Measurements from ENCODE around the gene NSRP1. TPM values are rescaled to one million over a fixed set of nuclear protein-coding genes. Genes with fewer than 3 reads are reported as not detected.
"Not testable (repeated sequence)": the region's sequence is repeated elsewhere in the genome, so short reads cannot be mapped to it uniquely, and the experiment has no call there.

NSRP1 gene
- total RNA-seq, 2 donors from 2014 or later, result 22.1 to 33.8 TPM

- DNase-seq, result no peak
- no peak for ATAC-seq
- intact Hi-C loops (cut with DNase I), result no loop called here
Measured at GRCh38 chr17:30165960-30166359, 49.3 kb downstream of the NSRP1 start.

GRCh38 chr17:30170415-30170987 lies 53.9 kb downstream of the NSRP1 start:
- DNase-seq (no peak), ATAC-seq (no peak)
- intact Hi-C loops (cut with DNase I), result no loop called here

DNA sequence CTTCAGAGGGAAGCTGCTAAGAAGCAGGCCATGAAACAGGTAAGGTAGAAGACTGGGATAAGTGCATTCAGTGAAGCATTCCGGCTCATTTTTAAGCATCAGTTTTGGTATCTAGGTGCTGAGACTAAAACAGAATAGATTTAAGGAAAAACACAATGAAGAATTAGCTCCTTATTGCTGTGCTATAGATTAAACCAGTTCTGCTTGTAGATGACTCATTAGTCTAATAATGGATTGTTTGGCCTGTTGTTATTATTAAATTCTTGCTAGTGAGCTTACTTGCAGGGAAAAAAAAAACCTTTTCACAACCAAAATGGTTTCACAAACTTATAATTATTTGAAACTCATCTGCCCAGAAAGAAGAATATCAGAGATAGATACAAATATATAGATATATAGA lies 55.9 kb downstream of the NSRP1 start:
- intact Hi-C loops (cut with DNase I), result no loop called here
- ATAC-seq, result no peak
- no peak for DNase-seq

GRCh38 chr17:30173649-30174048 lies 57.0 kb downstream of the NSRP1 start:
- DNase-seq (no peak), ATAC-seq (no peak)
- intact Hi-C loops (cut with DNase I), result no loop called here

DNA sequence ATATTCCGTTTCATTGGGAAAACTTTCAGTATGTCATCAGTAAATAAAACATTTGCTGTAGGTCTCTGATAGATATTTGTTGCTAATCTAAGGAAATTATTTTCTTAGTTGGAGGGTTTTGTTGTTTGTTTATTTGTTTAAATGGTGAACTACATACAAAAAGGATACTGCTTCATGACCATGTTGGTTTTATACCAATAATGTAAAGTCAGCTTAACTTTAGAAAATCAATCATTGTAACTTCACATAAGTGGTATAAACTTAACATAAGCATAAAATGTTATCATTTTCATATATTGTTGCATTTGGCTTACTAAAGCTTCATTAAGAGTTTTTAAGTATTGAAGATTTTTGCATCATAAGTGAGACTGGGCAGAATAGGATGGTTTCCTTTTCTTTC lies 57.9 kb downstream of the NSRP1 start:
- intact Hi-C loops (cut with DNase I), result no loop called here
- DNase-seq, result no peak

DNA sequence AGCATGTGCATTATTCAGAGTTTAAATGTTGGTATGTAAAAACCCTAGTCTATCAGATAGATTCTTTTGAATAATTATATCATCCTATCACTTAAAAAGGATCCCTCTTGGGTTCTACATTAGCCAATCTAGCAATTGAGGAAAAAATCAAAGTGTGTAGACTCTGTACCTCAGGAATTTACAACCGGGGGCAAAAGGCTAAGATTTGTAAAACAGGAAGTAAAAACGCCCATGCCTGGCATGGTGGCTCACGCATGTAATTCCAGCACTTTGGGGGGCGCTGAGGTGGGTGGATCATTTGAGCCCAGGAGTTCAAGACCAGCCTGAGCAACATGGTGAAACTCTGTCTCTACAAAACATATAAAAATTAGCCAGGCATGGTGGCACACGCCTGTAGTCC lies 60.2 kb downstream of the NSRP1 start:
- no peak for ATAC-seq
- intact Hi-C loops (cut with DNase I), result no loop called here
- no peak for DNase-seq

More for the DNA sequence above, 57.9 kb downstream of the NSRP1 start:
- no peak for ATAC-seq

DNA sequence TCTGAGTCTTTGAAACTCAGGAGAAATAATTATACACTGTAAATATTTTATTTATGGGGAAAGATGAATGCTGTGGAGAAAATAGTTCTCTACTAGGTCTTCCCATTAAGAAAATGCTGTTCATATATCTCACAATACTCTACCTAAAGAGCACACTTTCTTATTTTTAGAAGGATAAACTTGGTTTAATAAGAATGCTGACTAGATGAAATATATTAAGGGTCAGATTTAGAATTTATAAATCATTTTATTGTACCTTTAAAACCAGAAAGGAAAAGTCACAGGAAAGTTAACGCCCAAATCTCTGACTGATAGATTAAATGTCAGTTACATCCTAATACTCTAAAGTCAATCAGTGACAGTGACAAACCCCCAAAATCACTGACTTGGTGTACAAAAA lies 70.1 kb downstream of the NSRP1 start:
- ATAC-seq (no peak), DNase-seq (no peak)
- intact Hi-C loops (cut with DNase I), result no loop called here

- intact Hi-C loops (cut with DNase I), result no loop called here
- DNase-seq (no peak), ATAC-seq (no peak)
Measured at GRCh38 chr17:30187573-30187972, 71.0 kb downstream of the NSRP1 start.

DNA sequence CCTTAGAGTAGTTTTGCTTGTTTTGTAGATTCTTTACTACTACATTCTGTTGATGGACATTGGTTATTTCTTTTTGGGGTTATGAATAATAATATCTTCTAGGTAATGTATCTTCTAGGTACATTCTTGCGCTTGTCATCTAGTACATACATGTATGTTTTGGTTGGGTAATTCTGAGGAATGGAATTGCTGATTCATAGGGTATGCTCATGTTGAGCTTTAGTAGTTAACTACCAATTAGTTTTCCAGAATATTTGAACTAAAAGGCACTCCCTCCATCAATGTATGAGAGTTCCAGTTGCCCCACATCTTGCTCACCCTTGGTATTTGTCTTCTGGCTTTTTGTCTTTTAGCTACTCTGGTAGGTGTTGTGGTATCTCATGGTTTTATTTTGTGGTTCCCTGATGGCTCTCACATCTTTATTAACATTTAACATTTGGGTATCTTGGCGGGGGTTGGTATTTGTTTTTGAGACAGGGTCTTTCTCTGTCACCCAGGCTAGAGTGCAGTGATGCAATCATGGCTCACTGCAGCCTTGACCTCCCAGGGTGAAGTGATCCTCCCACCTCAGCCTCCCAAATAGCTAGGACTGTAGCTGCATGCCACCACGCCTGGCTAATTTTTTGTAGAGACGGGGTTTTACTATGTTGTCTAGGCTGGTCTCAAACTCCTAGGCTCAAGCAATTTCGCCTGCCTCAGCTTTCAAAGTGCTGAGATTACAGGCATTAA lies 71.8 kb downstream of the NSRP1 start:
- intact Hi-C loops (cut with DNase I), result no loop called here

GRCh38 chr17:30191072-30191471 lies 74.5 kb downstream of the NSRP1 start:
- DNase-seq, result no peak
- ATAC-seq, result no peak
- intact Hi-C loops (cut with DNase I), result no loop called here

More for the DNA sequence above, 71.8 kb downstream of the NSRP1 start:
- ATAC-seq (no peak), DNase-seq (no peak)

DNA sequence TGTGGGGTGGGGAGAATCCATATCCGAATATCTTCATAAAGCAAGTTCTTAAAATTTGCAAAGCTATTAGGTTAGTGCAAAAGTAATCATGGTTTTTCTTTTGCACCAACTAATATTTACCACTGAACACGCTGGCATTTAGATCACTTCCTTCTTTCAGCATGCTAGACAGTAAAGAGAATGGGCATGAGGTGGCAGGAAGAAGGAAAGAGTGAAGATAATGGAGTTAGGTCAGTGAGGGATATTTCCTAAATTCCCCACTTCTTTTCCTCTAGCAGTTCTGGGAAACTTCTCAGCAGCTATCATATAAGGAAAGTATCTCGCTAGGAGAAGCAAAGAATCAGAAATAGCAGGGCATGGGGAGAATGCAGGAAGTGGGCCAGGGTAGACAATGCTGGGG lies 79.9 kb downstream of the NSRP1 start:
- ATAC-seq (no peak), DNase-seq (no peak)
- intact Hi-C loops (cut with DNase I), result no loop called here

- intact Hi-C loops (cut with DNase I), result no loop called here
- ATAC-seq, result no peak
Measured at GRCh38 chr17:30197416-30197815, 80.8 kb downstream of the NSRP1 start.

DNA sequence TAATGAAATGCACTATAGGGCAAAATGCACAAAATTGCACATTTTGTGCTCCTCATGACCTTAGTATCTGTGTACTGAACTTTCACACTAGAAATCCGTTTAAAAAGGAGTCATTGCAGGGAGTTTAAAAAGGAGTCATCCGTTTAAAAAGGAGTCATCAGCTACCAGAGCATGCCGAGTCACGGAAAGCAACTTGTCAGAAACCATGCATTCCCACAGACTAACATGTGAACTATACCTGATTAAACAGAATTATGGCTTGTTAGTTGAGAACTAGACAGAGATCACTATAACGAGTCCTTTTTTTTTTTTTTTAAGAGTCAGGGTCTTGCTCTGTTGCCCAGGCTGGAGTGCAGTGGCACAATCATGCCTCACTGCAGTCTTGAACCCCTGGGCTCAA lies 83.0 kb downstream of the NSRP1 start:
- intact Hi-C loops (cut with DNase I), result no loop called here
- ATAC-seq (no peak), DNase-seq (no peak)

More at GRCh38 chr17:30197416-30197815, 80.8 kb downstream of the NSRP1 start:
- DNase-seq, result no peak

DNA sequence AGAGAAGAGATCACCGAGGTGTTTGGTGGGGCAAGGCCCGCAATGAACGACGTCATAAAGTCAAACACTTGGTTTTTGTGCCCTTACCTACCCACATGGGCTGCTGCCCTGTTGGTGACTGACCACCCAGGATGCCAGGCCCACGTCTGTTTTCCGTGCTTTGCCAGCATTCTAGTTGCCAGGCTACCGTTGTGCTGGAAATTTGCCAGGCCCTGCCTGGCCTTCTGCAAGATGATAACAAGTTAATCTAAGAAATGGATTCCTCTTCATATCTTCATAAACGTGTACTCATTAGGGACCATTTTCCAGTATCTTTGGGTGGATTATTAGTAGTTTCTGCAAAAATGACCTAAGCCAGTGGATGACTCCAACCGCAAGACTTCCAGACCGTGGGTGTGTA lies 83.5 kb downstream of the NSRP1 start:
- no peak for DNase-seq
- intact Hi-C loops (cut with DNase I), result no loop called here
- no peak for ATAC-seq

DNA sequence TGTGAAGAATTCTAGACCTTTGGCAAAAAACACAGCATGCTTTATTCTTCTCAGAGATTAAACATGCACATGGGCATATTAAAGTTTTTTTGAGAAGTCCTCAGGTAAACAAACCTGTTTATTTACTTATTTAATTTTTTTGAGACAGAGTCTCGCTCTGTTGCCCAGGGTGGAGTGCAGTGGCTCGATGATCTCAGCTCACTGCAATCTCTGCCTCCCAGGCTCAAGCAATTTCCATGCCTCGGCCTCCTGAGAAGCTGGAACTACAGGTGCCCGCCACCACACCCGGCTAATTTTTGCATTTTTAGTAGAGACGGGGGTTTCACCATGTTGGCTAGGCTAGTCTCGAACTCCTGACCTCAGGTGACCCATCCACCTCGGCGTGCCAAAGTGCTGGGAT lies 84.0 kb downstream of the NSRP1 start:
- ATAC-seq; intact Hi-C loops (cut with DNase I): not testable (repeated sequence)

GRCh38 chr17:30203471-30203981 lies 86.9 kb downstream of the NSRP1 start:
- no peak for DNase-seq
- no peak for ATAC-seq
- intact Hi-C loops (cut with DNase I), result no loop called here

More for the DNA sequence above, 84.0 kb downstream of the NSRP1 start:
- not testable (repeated sequence) for DNase-seq

DNA sequence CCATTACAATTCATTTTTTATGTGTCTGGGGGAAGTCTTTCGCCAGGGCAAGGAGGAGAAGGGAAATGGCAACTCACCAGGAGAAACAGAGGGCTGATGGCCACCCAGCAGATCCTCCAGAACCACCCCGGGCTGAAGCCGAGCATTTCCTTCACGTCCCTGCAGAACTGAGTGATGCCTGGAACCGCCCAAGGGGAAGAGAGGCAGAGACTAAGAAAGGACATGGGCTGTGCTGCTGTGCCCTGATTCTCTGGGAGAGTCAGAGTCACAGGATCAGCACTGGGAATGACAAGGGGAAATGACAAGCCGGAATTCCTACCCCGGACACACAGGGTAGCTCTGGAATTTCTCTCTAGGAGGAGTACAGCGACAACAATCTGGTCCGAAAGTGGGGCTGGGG lies 91.0 kb downstream of the NSRP1 start:
- ATAC-seq (no peak), DNase-seq (no peak)
- intact Hi-C loops (cut with DNase I), result no loop called here

- intact Hi-C loops (cut with DNase I), result no loop called here
- no peak for ATAC-seq
Measured at GRCh38 chr17:30208214-30208613, 91.6 kb downstream of the NSRP1 start.

DNA sequence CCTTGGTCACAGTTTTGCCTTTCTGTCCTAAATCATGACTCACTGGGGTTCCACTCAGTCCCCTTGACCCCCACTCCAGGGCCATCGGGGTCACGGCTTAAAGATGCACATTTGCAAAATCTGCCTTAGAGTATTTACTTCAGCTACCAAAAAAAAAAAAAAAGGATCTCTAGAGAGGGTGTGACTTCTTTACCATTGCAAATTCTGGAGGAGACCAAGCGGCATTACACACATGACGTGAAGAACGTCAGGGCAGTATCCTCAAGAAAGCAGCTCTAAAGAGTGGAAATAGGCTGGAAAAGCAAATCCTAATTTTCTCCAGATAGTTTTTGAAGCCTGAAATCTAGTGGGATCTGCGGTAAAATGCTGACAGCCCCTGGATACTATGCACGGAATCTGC lies 93.3 kb downstream of the NSRP1 start:
- intact Hi-C loops (cut with DNase I), result no loop called here
- ATAC-seq, result no peak
- DNase-seq, result no peak

More at GRCh38 chr17:30208214-30208613, 91.6 kb downstream of the NSRP1 start:
- DNase-seq, result no peak

GRCh38 chr17:30210366-30210765 lies 93.8 kb downstream of the NSRP1 start:
- intact Hi-C loops (cut with DNase I), result no loop called here
- no peak for DNase-seq

DNA sequence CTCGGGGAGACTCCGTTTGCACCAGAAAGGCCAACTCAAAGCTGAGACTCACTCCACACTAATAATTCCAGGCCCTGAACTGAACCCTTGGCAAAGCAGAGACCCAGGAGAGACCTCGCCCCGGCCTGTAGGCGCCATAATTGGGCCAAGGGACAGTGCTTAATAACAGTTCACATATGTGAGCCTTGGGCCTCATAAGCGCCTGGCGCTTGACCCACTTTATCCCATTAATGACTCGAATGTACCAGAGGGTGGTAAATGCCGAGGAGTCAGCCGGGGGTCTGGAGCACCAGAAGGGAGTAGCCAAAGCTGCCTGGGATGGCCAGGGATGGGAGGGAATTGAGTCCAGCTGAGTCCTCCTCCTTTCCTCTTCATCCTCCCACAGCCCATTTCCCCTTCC lies 94.3 kb downstream of the NSRP1 start:
- DNase-seq (no peak), ATAC-seq (no peak)
- intact Hi-C loops (cut with DNase I), result no loop called here

More at GRCh38 chr17:30210366-30210765, 93.8 kb downstream of the NSRP1 start:
- ATAC-seq, result no peak
